Coronary artery (tissue), 2 donors: Measurements from ENCODE around the gene C6orf15.

Source experiments
- DNase-seq: peaks from one replicate; pipeline ENCODE4 v3.0.0-alpha.2; 2017; ENCODE audit warnings: low spot score
- H3K27ac ChIP-seq, 2 donors: fragments of 200-600 bp; sonication (generic); one replicate each; pipeline ENCODE4 v1.5.1; 2016 to 2019
- H3K4me3 ChIP-seq: fragments of 200-600 bp; sonication (generic); 2 replicates; pipeline ENCODE4 v1.5.1; 2016; ENCODE audit warnings: mild to moderate bottlenecking, moderate library complexity
- TF ChIP-seq, protein P1 (sequence below): fragments of 200-600 bp; sonication (generic); IDR thresholded peaks from one replicate; pipeline ENCODE4 v1.5.1; 2019; ENCODE audit warnings: antibody characterized with exemption

Gene C6orf15

DNA sequence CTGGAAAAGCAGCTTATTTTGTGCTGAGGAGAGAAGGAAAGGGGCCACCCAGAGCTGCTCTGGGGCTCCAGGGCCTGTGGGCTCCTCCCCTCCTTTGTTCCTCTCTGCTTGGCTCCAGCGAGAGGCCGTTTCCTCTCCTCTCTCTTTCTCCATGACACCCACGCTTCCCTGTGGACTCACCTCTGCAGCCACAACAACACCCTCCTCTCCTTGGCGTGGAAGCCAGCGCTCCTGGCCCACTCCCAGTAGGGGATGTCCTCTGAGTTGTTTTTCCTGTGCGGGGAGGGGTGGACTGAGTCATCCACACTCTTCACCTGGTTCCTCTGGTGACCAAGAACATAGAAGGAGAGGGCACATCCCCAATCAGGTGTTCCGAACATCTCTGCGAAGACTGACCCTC lies 12.8 kb upstream of the C6orf15 start:
- DNase-seq, result no peak
- TF ChIP-seq, protein P1, sequence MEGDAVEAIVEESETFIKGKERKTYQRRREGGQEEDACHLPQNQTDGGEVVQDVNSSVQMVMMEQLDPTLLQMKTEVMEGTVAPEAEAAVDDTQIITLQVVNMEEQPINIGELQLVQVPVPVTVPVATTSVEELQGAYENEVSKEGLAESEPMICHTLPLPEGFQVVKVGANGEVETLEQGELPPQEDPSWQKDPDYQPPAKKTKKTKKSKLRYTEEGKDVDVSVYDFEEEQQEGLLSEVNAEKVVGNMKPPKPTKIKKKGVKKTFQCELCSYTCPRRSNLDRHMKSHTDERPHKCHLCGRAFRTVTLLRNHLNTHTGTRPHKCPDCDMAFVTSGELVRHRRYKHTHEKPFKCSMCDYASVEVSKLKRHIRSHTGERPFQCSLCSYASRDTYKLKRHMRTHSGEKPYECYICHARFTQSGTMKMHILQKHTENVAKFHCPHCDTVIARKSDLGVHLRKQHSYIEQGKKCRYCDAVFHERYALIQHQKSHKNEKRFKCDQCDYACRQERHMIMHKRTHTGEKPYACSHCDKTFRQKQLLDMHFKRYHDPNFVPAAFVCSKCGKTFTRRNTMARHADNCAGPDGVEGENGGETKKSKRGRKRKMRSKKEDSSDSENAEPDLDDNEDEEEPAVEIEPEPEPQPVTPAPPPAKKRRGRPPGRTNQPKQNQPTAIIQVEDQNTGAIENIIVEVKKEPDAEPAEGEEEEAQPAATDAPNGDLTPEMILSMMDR, result no peak
- Histone ChIP-seq H3K27ac (peak overlapping the region in 1 of 2 donors; percentile 11), H3K4me3 (no peak overlapping the region)

DNA sequence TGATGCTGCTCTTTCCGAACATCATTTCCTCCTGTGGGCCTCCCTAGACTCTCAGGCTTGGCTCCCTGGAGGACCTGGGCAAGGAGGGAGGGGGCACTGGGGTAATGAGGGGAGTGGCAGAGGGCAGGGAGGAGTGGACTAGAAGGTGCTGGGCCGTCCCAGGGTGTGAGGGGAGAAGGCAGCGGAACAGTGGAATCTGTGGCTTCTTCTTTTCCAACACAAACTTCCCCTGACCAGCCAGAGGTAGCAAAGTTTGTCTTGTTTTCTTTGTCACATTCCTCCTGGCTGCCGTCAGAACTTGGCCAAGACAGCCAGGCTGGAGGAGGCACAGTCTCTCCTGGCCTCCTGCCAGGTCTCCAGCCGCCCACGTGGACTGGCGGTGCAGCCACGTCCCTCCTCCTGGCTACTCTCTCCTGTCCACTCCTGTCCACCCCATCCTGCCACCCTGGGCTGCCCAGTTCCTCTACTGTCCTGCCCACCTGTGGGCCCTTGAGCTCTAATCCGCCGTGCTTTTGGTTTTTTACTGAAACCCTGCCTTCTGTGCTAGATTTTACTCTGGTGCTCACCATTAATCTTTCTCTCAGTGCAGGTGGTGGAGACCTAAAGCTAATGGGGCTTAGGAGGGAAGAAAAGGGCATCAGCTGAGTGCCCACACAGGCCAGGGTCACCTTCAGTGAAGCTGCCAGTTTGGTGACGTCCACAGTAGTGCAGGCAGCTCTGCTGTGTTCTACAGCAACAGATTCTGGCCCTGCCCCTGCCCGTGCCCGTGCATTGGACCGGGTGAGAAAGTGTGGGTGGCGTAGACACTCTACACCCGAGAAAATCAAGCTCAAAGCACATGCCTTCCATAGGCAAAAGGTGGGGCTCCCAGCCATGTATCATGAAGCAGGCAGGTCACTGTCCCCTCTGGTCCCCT lies 10.7 kb upstream of the C6orf15 start:
- no peak for DNase-seq
- peak overlapping the region in 1 of 2 donors; percentile 11 for H3K27ac ChIP-seq
- TF ChIP-seq, protein P1, result no peak
- H3K4me3 ChIP-seq, result no peak overlapping the region

DNA sequence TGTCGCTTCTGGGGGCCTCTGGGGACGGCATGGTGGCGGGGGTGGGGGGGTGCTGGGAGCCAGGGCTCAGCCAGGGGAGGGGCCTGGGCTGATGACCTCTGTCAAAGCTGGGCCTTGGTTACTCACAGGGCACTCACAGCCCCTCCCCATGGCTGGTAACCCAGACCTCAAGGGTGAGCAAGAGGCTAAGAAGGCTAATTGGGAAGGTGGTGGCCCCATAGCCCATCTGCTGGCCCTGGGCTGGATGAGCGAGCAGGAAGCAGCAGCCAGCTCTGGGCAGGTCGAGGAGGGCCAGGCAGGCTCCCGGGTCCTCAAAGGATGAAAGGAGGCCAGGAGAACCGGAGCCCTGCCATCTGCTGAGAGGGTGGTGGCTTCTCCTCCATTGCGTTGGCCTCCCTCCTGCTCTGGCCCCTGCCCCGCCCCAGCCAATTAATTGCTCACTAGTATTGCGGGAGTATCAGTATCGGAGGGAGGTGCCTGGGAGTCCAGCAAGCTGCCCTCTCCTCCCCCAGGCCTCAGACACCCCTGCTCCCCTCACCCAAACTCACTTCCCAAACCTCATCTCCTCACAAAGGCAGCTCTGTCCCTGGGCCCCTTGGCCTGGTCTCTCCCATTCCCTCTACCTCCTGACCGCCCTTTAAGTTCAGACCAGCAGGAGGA lies 8.9 kb upstream of the C6orf15 start:
- Histone ChIP-seq H3K27ac (no peak overlapping the region), H3K4me3 (no peak overlapping the region)
- DNase-seq, result no peak
- TF ChIP-seq, protein P1, result no peak

DNA sequence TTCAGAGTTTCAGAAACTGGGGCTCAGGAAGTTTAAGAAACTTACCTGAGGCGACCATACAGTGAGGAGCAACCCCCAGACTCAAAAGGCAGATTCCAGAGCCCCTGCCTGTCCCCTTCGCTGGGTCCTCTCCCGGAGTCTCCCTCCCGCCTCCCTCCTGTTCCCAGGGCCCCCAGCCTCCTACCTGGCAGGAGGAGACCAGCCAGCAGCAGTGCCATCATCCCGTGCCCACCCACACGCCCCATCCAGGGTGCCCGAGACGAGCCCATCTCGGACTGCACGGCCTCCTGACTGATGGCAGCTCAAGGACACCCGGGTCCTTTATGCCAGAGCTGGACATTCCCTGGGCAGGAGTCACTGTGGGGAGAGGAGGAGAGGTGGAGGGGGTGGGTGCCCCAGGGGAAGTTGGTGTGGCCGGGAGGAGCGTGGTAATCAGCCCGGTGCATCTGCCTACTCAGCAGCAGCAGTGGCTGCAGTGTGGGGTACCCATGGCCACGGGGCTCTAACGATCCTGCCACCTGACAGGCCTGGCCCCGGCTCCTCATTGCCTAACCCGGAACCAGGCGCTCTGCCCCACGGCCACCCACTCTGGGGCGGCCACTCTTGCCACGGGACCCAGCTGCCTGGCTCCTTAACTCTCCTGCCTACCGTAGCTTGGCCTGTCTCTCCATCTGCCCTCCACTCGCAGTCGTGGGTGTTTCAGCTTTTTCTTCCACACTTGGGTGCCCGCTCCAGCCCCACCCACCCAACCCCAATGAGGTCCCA lies 8.0 kb upstream of the C6orf15 start, which contains the start of gene CDSN:
Gene CDSN (minus strand): TSS at position 296 of the 765 bp plus-strand sequence. CDS start 27 bp downstream, at position 269.
- H3K27ac ChIP-seq, result no peak within 1 kb of the TSS
- DNase-seq, result no peak
- no peak within 1 kb of the TSS for H3K4me3 ChIP-seq
- TF ChIP-seq, protein P1, result no peak

DNA sequence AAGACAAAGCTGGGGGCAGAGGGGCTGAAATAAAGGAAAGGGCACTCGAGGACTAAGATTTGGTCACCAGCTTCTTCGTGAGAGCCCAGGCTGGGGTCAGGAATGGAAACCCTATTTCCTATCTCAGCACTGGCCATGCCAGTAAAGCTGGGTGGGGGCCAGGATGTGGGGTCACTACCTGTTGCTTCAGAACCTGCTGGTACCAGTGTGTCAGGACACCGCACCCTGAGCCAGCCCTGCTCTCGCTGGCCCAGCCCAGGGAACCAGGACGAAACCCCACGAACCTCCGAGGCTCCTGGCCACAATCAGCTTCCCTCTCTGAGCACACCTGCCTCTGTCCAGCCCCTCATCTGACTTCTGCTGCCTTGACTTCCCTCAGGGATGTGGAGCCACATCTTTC lies 5.8 kb upstream of the C6orf15 start:
- TF ChIP-seq, protein P1, result no peak
- Histone ChIP-seq H3K27ac (no peak overlapping the region), H3K4me3 (no peak overlapping the region)
- DNase-seq, result no peak

DNA sequence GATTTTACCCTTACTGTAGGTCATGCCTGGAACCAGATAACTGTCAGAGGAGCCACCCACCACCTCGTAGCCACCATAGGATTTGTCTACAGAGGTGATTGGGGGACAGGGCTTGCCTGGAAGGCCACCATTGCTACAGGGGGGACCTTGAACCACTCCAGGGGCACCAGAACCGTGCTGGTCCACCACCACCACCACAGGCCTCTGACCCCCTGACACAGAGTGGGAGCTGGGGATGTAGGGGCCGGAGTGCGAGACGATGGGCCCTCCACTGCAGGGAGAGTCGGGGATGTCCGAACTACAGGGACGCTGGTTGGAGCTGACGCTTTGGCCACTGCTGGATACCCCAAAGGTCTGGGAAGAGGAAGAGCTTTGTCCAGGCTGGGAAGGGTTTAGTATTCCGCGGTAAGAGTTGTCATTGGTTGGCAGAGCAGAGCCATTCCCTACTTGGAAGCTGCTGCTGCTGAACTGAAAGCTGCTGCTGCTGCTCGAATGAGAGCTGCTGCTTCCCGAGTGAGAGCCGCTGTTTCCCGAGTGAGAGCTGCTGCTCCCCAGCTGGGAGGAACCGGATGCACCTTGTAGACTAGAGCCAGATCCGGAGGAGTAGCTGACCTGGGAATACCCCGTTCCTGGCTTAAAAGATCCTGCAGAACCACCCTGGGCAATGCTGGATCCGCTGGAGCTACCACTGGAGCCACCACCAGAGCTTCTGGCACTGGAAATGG lies 4.4 kb upstream of the C6orf15 start:
- peak overlapping the region; percentile 51 for H3K4me3 ChIP-seq
- no peak overlapping the region for H3K27ac ChIP-seq
- TF ChIP-seq, protein P1, result no peak
- DNase-seq, result no peak
